ENCODE results near the gene DHRS3.

GRCh38 chr1:12658531-12659453, 40.8 kb upstream of the DHRS3 start:
- TF ChIP-seq EZH2 (IDR thresholded peaks at IDR 0.05; ENCODE audit: borderline replicate concordance, control insufficient read depth, low read depth, low read length), result no peak
- TF ChIP-seq RFX5 (IDR thresholded peaks at IDR 0.05; ENCODE audit: low read depth, low read length), result no peak
- TF ChIP-seq CTCF (IDR thresholded peaks at IDR 0.05 in 2 of 3, conservative IDR thresholded peaks at IDR 0.05 in 1 of 3; ENCODE audit: control insufficient read depth in 2 of 3, extremely low read depth in 1 of 3, insufficient read depth in 1 of 3, low read depth in 3 of 3, low read length in 3 of 3), result peak; percentile 87 to 94 (median 89)
- TF ChIP-seq CREB1 (IDR thresholded peaks at IDR 0.05; ENCODE audit: low read depth), result peak; percentile 56; the same call in 1 of the 2 replicates
- no peak for TF ChIP-seq NRF1 (conservative IDR thresholded peaks at IDR 0.05; ENCODE audit: low read depth, low read length)
- no peak for TF ChIP-seq ZNF207 (IDR thresholded peaks at IDR 0.05; ENCODE audit: borderline replicate concordance)
- no peak for TF ChIP-seq POLR2AphosphoS5 (IDR thresholded peaks at IDR 0.05; ENCODE audit: low read length)
- TF ChIP-seq ETV6 (conservative IDR thresholded peaks at IDR 0.05 in 1 of 2, IDR thresholded peaks at IDR 0.05 in 1 of 2; ENCODE audit: borderline replicate concordance in 1 of 2, low read depth in 1 of 2), result no peak
- TF ChIP-seq E2F4 (IDR thresholded peaks at IDR 0.05; ENCODE audit: low read depth, low read length), result no peak
- no peak for TF ChIP-seq ZNF217 (IDR thresholded peaks at IDR 0.05)
- peak; percentile 78 for TF ChIP-seq SMC3 (IDR thresholded peaks at IDR 0.05; ENCODE audit: borderline replicate concordance, low read length)
